Spleen (tissue), 11 donors: ENCODE measurements around the gene IVL. TPM values are rescaled to one million over a fixed set of nuclear protein-coding genes. Genes with fewer than 3 reads are reported as not detected.

Source experiments
- DNase-seq: peaks from one replicate; pipeline ENCODE4 v3.0.0-alpha.2; 2020
- H3K27ac ChIP-seq, 8 donors: fragments of 200-600 bp; sonication (generic) in 7 of 8; 1 replicate in 4 of 8; 2 replicates in 4 of 8; pipeline versions ENCODE4 v1.5.0 to v1.8.0; 2016 to 2021; ENCODE audit warnings: inconsistent platforms in 4 of 8, mild to moderate bottlenecking in 4 of 8, moderate library complexity in 1 of 8
- H3K27me3 ChIP-seq, 7 donors: fragments of 200-600 bp; sonication (generic) in 6 of 7; replicated peaks in 1 of 7; 1 replicate in 4 of 7; 2 replicates in 3 of 7; pipeline versions ENCODE4 v1.5.0 to v1.8.0; 2016 to 2021; ENCODE audit warnings: inconsistent platforms in 3 of 7, mild to moderate bottlenecking in 1 of 7
- H3K36me3 ChIP-seq, 6 donors: fragments of 200-600 bp; sonication (generic) in 5 of 6; 1 replicate in 4 of 6; 2 replicates in 2 of 6; pipeline versions ENCODE4 v1.5.0 to v1.8.0; 2016 to 2021; ENCODE audit warnings: inconsistent platforms in 2 of 6
- H3K4me1 ChIP-seq, 6 donors: fragments of 200-600 bp; sonication (generic) in 5 of 6; 1 replicate in 3 of 6; 2 replicates in 3 of 6; pipeline versions ENCODE4 v1.5.0 to v1.8.0; 2016 to 2021; ENCODE audit warnings: inconsistent platforms in 3 of 6
- H3K4me3 ChIP-seq, 8 donors: fragments of 200-600 bp; sonication (generic) in 7 of 8; 1 replicate in 4 of 8; 2 replicates in 4 of 8; pipeline versions ENCODE4 v1.5.0 to v1.8.0; 2016 to 2021; ENCODE audit warnings: inconsistent platforms in 4 of 8, mild to moderate bottlenecking in 4 of 8, moderate library complexity in 2 of 8
- H3K9me3 ChIP-seq, 8 donors: fragments of 200-600 bp; sonication (generic) in 7 of 8; 1 replicate in 4 of 8; 2 replicates in 4 of 8; pipeline versions ENCODE4 v1.5.0 to v1.8.0; 2016 to 2021; ENCODE audit warnings: inconsistent platforms in 4 of 8
- CTCF ChIP-seq, 11 experiments: fragments of 200-600 bp in 7 of 11; fragments of 450-650 bp in 4 of 11; sonication (generic) in 4 of 11; IDR thresholded peaks in 8 of 11; conservative IDR thresholded peaks in 3 of 11; 1 replicate in 7 of 11; 2 replicates in 4 of 11; pipeline versions ENCODE4 v1.4.0 to v1.8.0; 2016 to 2021; ENCODE audit warnings: antibody characterized with exemption in 11 of 11, inconsistent platforms in 4 of 11, mild to moderate bottlenecking in 1 of 11
- POLR2A ChIP-seq, 3 donors: fragments of 450-650 bp; IDR thresholded peaks; one replicate each; pipeline ENCODE4 v1.5.1; 2017; ENCODE audit warnings: antibody characterized with exemption in 3 of 3, mild to moderate bottlenecking in 1 of 3
- POLR2AphosphoS5 ChIP-seq, 3 donors: sonication (generic); formaldehyde crosslinking; IDR thresholded peaks; one replicate each; pipeline ENCODE4 v1.5.1; 2017; ENCODE audit warnings: antibody characterized with exemption in 3 of 3
- WGBS, 5 donors: extraction: QIAGEN DNeasy Blood & Tissue Kit in 3 of 5; methylation state at CpG; one replicate each; pipeline versions ENCODE4 v1.1.5 to v1.1.7; 2013 to 2018; 5-methylcytosine and 5-hydroxymethylcytosine counted together
- intact Hi-C: fragments of 100-400 bp; cut with DNase I; formaldehyde crosslinking; loops from one replicate; pipeline ENCODE4 v1.15.0; 2023; ENCODE audit warnings: low total_unique reads
- polyA plus RNA-seq, 3 donors: library from polyadenylated mRNA; stranded (reverse); fragments of 200-250 nt; gene quantifications; one replicate each; pipeline ENCODE4 v1.2.1, GENCODE V29; 2013
- total RNA-seq, 7 donors: library from RNA; depleted of rRNA in 3 of 7; stranded (reverse); fragments of >200 nt in 3 of 7; fragmentation: NEBNext Ultra II Directional in 4 of 7; extraction: Animal tissue kit (Norgen Biotek cat#: 25700) in 4 of 7; gene quantifications; one replicate each; pipeline versions ENCODE4 v1.1.0 to v1.2.1, GENCODE V29; 2016 to 2021
- donor health status: healthy with polysubstance abuse.
- donor health status: DM: no; HTN: no; CAD: no; lungs with moderate emphysema.
- donor health status: DM: no; HTN: no; CAD: no.
- donor health status: Bipolar disorder and iron deficiency.
- donor health status: healthy.
- donor health status: DM: no; HTN: no; CAD: no.
- donor health status: DM: yes; HTN: yes; CAD: no.

The IVL gene
- total and polyA plus RNA-seq, 10 donors, result 0.04 to 0.05 TPM; not detected in 8

- TF ChIP-seq CTCF (IDR thresholded peaks at IDR 0.05 in 8 of 11, conservative IDR thresholded peaks at IDR 0.05 in 3 of 11) (no peak), POLR2A (IDR thresholded peaks at IDR 0.05) (no peak), POLR2AphosphoS5 (IDR thresholded peaks at IDR 0.05) (no peak)
- DNase-seq, result no peak
- intact Hi-C loops, result no loop called here
These were observed 10.7 kb downstream of the IVL start for GRCh38 chr1:152919071-152919470.

GRCh38 chr1:152924191-152924590, 15.8 kb downstream of the IVL start:
- Histone ChIP-seq H3K4me3 (no peak overlapping the region), H3K27me3 (no peaks in the 10 kb centered on the region), H3K27ac (no peak overlapping the region), H3K9me3 (no peaks in the 10 kb centered on the region), H3K4me1 (no peaks in the 10 kb centered on the region), H3K36me3 (no peaks in the 10 kb centered on the region)
- WGBS, 5 donors, result 43 to 67% (median 53%) methylated on average over 2 of the region's 2 CpGs
- intact Hi-C loops, result no loop called here
- no peak for DNase-seq
- TF ChIP-seq POLR2AphosphoS5 (IDR thresholded peaks at IDR 0.05), result no peak
- no peak for TF ChIP-seq POLR2A (IDR thresholded peaks at IDR 0.05)
- no peak for TF ChIP-seq CTCF (IDR thresholded peaks at IDR 0.05 in 8 of 11, conservative IDR thresholded peaks at IDR 0.05 in 3 of 11)

More at GRCh38 chr1:152919071-152919470, 10.7 kb downstream of the IVL start:
- no peak overlapping the region for H3K27ac ChIP-seq
- peaks cover 0 to 4% (median 0%) of the 10 kb centered on the region in 7 donors for H3K27me3 ChIP-seq
- H3K4me1 ChIP-seq, result no peaks in the 10 kb centered on the region
- H3K9me3 ChIP-seq, result peaks cover 0 to 5% (median 0%) of the 10 kb centered on the region in 8 donors
- H3K4me3 ChIP-seq, result no peak overlapping the region
- no peaks in the 10 kb centered on the region for H3K36me3 ChIP-seq

- Histone ChIP-seq H3K4me3 (no peak overlapping the region), H3K27me3 (no peaks in the 10 kb centered on the region), H3K4me1 (no peaks in the 10 kb centered on the region), H3K36me3 (no peaks in the 10 kb centered on the region), H3K9me3 (no peaks in the 10 kb centered on the region), H3K27ac (no peak overlapping the region)
- no peak for DNase-seq
- TF ChIP-seq POLR2A (IDR thresholded peaks at IDR 0.05) (no peak), POLR2AphosphoS5 (IDR thresholded peaks at IDR 0.05) (no peak), CTCF (IDR thresholded peaks at IDR 0.05 in 8 of 11, conservative IDR thresholded peaks at IDR 0.05 in 3 of 11) (no peak)
- intact Hi-C loops, result no loop called here
- WGBS, 5 donors, result 61 to 71% (median 63%) methylated on average over 3 of the region's 3 CpGs
These were observed 17.7 kb downstream of the IVL start for GRCh38 chr1:152926091-152926490.

GRCh38 chr1:152928671-152929070, 20.3 kb downstream of the IVL start:
- no peak for DNase-seq
- TF ChIP-seq CTCF (IDR thresholded peaks at IDR 0.05 in 8 of 11, conservative IDR thresholded peaks at IDR 0.05 in 3 of 11) (no peak), POLR2A (IDR thresholded peaks at IDR 0.05) (no peak), POLR2AphosphoS5 (IDR thresholded peaks at IDR 0.05) (no peak)
- Histone ChIP-seq H3K4me1 (no peaks in the 10 kb centered on the region), H3K4me3 (no peak overlapping the region), H3K9me3 (no peaks in the 10 kb centered on the region), H3K27ac (no peak overlapping the region), H3K27me3 (no peaks in the 10 kb centered on the region), H3K36me3 (no peaks in the 10 kb centered on the region)
- 85 to 92% (median 91%) methylated on average over 3 of the region's 3 CpGs for WGBS, 5 donors
- intact Hi-C loops, result no loop called here
